ENCODE results near the gene PLEKHH2. TPM values are rescaled to one million over a fixed set of nuclear protein-coding genes. Genes with fewer than 3 reads are reported as not detected.
A peak's percentile ranks its signal among the peaks of the same experiment; 100 is the strongest.

PLEKHH2 gene
- total and polyA plus RNA-seq, 2 experiments from 2014 or later = 1.1 to 2.2 TPM

GRCh38 chr2:43796206-43796605, 159.1 kb downstream of the PLEKHH2 start:
- Histone ChIP-seq H2AFZ (no peak overlapping the region), H3F3A (ENCODE audit: insufficient read depth) (no peaks in the 10 kb centered on the region)

GRCh38 chr2:43798300-43798699, 161.2 kb downstream of the PLEKHH2 start:
- H3K4me1 ChIP-seq (ENCODE audit: insufficient read depth) = no peaks in the 10 kb centered on the region
- H3K9ac ChIP-seq = no peak overlapping the region
- DNase-seq = peak; percentile 14
- no peaks in the 10 kb centered on the region for H3K9me3 ChIP-seq (ENCODE audit: low read depth)
- H3K9me2 ChIP-seq (ENCODE audit: insufficient read depth) = no peaks in the 10 kb centered on the region
- no peak for TF ChIP-seq EZH2 (IDR thresholded peaks at IDR 0.05; ENCODE audit: insufficient read depth, poor library complexity, severe bottlenecking)
- no peak for TF ChIP-seq EZH2phosphoT487 (IDR thresholded peaks at IDR 0.05; ENCODE audit: insufficient read depth, low read depth)
- 83 to 84% methylated on average over 4 of the region's 4 CpGs for WGBS, 2 experiments (ENCODE audit: low coverage in 1 of 2, low lambda C conversion rate in 2 of 2, missing lambda C conversion rate in 2 of 2)
- H4K20me1 ChIP-seq (ENCODE audit: insufficient read depth) = no peaks in the 10 kb centered on the region
- no peak overlapping the region for H3K27ac ChIP-seq
- in situ Hi-C loops (cut with MboI) = no loop called here
- H3K36me3 ChIP-seq (ENCODE audit: low read depth) = peaks cover 6% of the 10 kb centered on the region; the same call in 1 of the 2 replicates
- H2AFZ ChIP-seq = no peak overlapping the region
- H3K4me3 ChIP-seq = no peak overlapping the region
- H3K79me2 ChIP-seq (ENCODE audit: insufficient read depth) = no peaks in the 10 kb centered on the region
- no peak overlapping the region for H3K4me2 ChIP-seq (ENCODE audit: unreplicated experiment)
- no peaks in the 10 kb centered on the region for H3K27me3 ChIP-seq (replicated peaks; ENCODE audit: insufficient read depth)
- H3F3A ChIP-seq (ENCODE audit: insufficient read depth) = no peaks in the 10 kb centered on the region

More at GRCh38 chr2:43796206-43796605, 159.1 kb downstream of the PLEKHH2 start:
- Histone ChIP-seq H3K79me2 (ENCODE audit: insufficient read depth) (no peaks in the 10 kb centered on the region), H3K4me3 (no peak overlapping the region), H3K27ac (no peak overlapping the region), H4K20me1 (ENCODE audit: insufficient read depth) (no peaks in the 10 kb centered on the region), H3K9me2 (ENCODE audit: insufficient read depth) (no peaks in the 10 kb centered on the region; the same call in 1 of the 2 replicates), H3K9me3 (ENCODE audit: low read depth) (no peaks in the 10 kb centered on the region), H3K4me2 (ENCODE audit: unreplicated experiment) (no peak overlapping the region), H3K27me3 (replicated peaks; ENCODE audit: insufficient read depth) (no peaks in the 10 kb centered on the region), H3K9ac (no peak overlapping the region), H3K4me1 (ENCODE audit: insufficient read depth) (no peaks in the 10 kb centered on the region), H3K36me3 (ENCODE audit: low read depth) (peaks cover 10% of the 10 kb centered on the region)
- TF ChIP-seq EZH2phosphoT487 (IDR thresholded peaks at IDR 0.05; ENCODE audit: insufficient read depth, low read depth) (no peak), EZH2 (IDR thresholded peaks at IDR 0.05; ENCODE audit: insufficient read depth, poor library complexity, severe bottlenecking) (no peak)
- WGBS, 2 experiments (ENCODE audit: low coverage in 1 of 2, low lambda C conversion rate in 2 of 2, missing lambda C conversion rate in 2 of 2) = 73 to 96% methylated on average over 1 of the region's 1 CpG
- no peak for DNase-seq
- in situ Hi-C loops (cut with MboI) = no loop called here

- no peak overlapping the region for H3K27ac ChIP-seq
- TF ChIP-seq EZH2phosphoT487 (IDR thresholded peaks at IDR 0.05; ENCODE audit: insufficient read depth, low read depth) (no peak), EZH2 (IDR thresholded peaks at IDR 0.05; ENCODE audit: insufficient read depth, poor library complexity, severe bottlenecking) (no peak)
- no peaks in the 10 kb centered on the region for H3K27me3 ChIP-seq (replicated peaks; ENCODE audit: insufficient read depth)
- no peaks in the 10 kb centered on the region for H3K9me3 ChIP-seq (ENCODE audit: low read depth)
- H3F3A ChIP-seq (ENCODE audit: insufficient read depth) = no peaks in the 10 kb centered on the region
- H4K20me1 ChIP-seq (ENCODE audit: insufficient read depth) = no peaks in the 10 kb centered on the region
- peaks cover 1% of the 10 kb centered on the region; the same call in 1 of the 2 replicates for H3K36me3 ChIP-seq (ENCODE audit: low read depth)
- no peak overlapping the region for H3K4me3 ChIP-seq
- no peaks in the 10 kb centered on the region for H3K79me2 ChIP-seq (ENCODE audit: insufficient read depth)
- H2AFZ ChIP-seq = no peak overlapping the region
- no peaks in the 10 kb centered on the region for H3K4me1 ChIP-seq (ENCODE audit: insufficient read depth)
- H3K4me2 ChIP-seq (ENCODE audit: unreplicated experiment) = no peak overlapping the region
- H3K9me2 ChIP-seq (ENCODE audit: insufficient read depth) = no peaks in the 10 kb centered on the region
- no peak overlapping the region for H3K9ac ChIP-seq
- in situ Hi-C loops (cut with MboI) = no loop called here
- no peak for DNase-seq
These were observed 163.8 kb downstream of the PLEKHH2 start for GRCh38 chr2:43800894-43801293.

GRCh38 chr2:43802135-43802534, 165.1 kb downstream of the PLEKHH2 start:
- H3K4me2 ChIP-seq (ENCODE audit: unreplicated experiment) = no peak overlapping the region
- no peaks in the 10 kb centered on the region for H3K9me3 ChIP-seq (ENCODE audit: low read depth)
- H3K36me3 ChIP-seq (ENCODE audit: low read depth) = no peaks in the 10 kb centered on the region
- TF ChIP-seq EZH2phosphoT487 (IDR thresholded peaks at IDR 0.05; ENCODE audit: insufficient read depth, low read depth) (no peak), EZH2 (IDR thresholded peaks at IDR 0.05; ENCODE audit: insufficient read depth, poor library complexity, severe bottlenecking) (no peak)
- in situ Hi-C loops (cut with MboI) = no loop called here
- no peak overlapping the region for H3K27ac ChIP-seq
- no peaks in the 10 kb centered on the region for H3K79me2 ChIP-seq (ENCODE audit: insufficient read depth)
- no peaks in the 10 kb centered on the region for H3K4me1 ChIP-seq (ENCODE audit: insufficient read depth)
- H4K20me1 ChIP-seq (ENCODE audit: insufficient read depth) = no peaks in the 10 kb centered on the region
- no peaks in the 10 kb centered on the region for H3F3A ChIP-seq (ENCODE audit: insufficient read depth)
- DNase-seq = no peak
- 95 to 99% methylated on average over 2 of the region's 2 CpGs for WGBS, 2 experiments (ENCODE audit: low coverage in 1 of 2, low lambda C conversion rate in 2 of 2, missing lambda C conversion rate in 2 of 2)
- no peaks in the 10 kb centered on the region for H3K9me2 ChIP-seq (ENCODE audit: insufficient read depth)
- no peaks in the 10 kb centered on the region for H3K27me3 ChIP-seq (replicated peaks; ENCODE audit: insufficient read depth)
- no peak overlapping the region for H2AFZ ChIP-seq
- H3K4me3 ChIP-seq = no peak overlapping the region
- H3K9ac ChIP-seq = no peak overlapping the region

- no peaks in the 10 kb centered on the region for H3K36me3 ChIP-seq (ENCODE audit: low read depth)
- no peak for DNase-seq
- H4K20me1 ChIP-seq (ENCODE audit: insufficient read depth) = no peaks in the 10 kb centered on the region
- H3K79me2 ChIP-seq (ENCODE audit: insufficient read depth) = no peaks in the 10 kb centered on the region
- H3K4me1 ChIP-seq (ENCODE audit: insufficient read depth) = no peaks in the 10 kb centered on the region
- H2AFZ ChIP-seq = no peak overlapping the region
- 90 to 96% methylated on average over 1 of the region's 1 CpG for WGBS, 2 experiments (ENCODE audit: low coverage in 1 of 2, low lambda C conversion rate in 2 of 2, missing lambda C conversion rate in 2 of 2)
- H3F3A ChIP-seq (ENCODE audit: insufficient read depth) = no peaks in the 10 kb centered on the region
- TF ChIP-seq EZH2 (IDR thresholded peaks at IDR 0.05; ENCODE audit: insufficient read depth, poor library complexity, severe bottlenecking) (no peak), EZH2phosphoT487 (IDR thresholded peaks at IDR 0.05; ENCODE audit: insufficient read depth, low read depth) (no peak)
- H3K4me2 ChIP-seq (ENCODE audit: unreplicated experiment) = no peak overlapping the region
- no peaks in the 10 kb centered on the region for H3K27me3 ChIP-seq (replicated peaks; ENCODE audit: insufficient read depth)
- no peaks in the 10 kb centered on the region for H3K9me2 ChIP-seq (ENCODE audit: insufficient read depth)
- H3K9me3 ChIP-seq (ENCODE audit: low read depth) = no peaks in the 10 kb centered on the region
- no peak overlapping the region for H3K27ac ChIP-seq
- H3K4me3 ChIP-seq = no peak overlapping the region
- H3K9ac ChIP-seq = no peak overlapping the region
- in situ Hi-C loops (cut with MboI) = no loop called here
These were observed 166.1 kb downstream of the PLEKHH2 start for GRCh38 chr2:43803113-43803512.
